K562 (cell line): ENCODE data around the gene MYADML2. TPM values are rescaled to one million over a fixed set of nuclear protein-coding genes. Genes with fewer than 3 reads are reported as not detected.

Source experiments
- CXXC5 ChIP-seq: fragments of 250-450 bp; sonication (Bioruptor Pico); IDR thresholded peaks from 2 replicates; pipeline ENCODE4 v1.8.0; 2022; ENCODE audit warnings: inconsistent platforms, mild to moderate bottlenecking, moderate library complexity
- FOSL1 ChIP-seq: fragments of 200-800 bp; sonication (Bioruptor generic); conservative IDR thresholded peaks from 2 replicates; pipeline ENCODE4 v1.6.1; 2016; ENCODE audit warnings: missing genetic modification characterization, missing compliant biosample characterization
- FOXP1 ChIP-seq: sonication (generic); formaldehyde crosslinking; IDR thresholded peaks from 2 replicates; pipeline ENCODE4 v1.8.0; 2022; ENCODE audit warnings: mild to moderate bottlenecking, missing genetic modification reagents
- GMEB1 ChIP-seq: fragments of 250-450 bp; sonication (Bioruptor Pico); IDR thresholded peaks from 2 replicates; pipeline ENCODE4 v1.4.0; 2020; ENCODE audit warnings: mild to moderate bottlenecking
- RBBP5 ChIP-seq: fragments of 200-600 bp; sonication (generic); IDR thresholded peaks from 2 replicates; pipeline ENCODE4 v1.6.1; 2012; ENCODE audit warnings: borderline replicate concordance, mild to moderate bottlenecking, low read length, control low read depth, inconsistent platforms; ENCODE audit not compliant: insufficient read depth, poor library complexity, severe bottlenecking
- RBM22 ChIP-seq: fragments of 200-400 bp; formaldehyde crosslinking; IDR thresholded peaks from 2 replicates; pipeline ENCODE4 v1.6.1; 2018; ENCODE audit warnings: low read length, low read depth; ENCODE audit not compliant: poor library complexity, severe bottlenecking
- RREB1 ChIP-seq: fragments of 250-450 bp; sonication (Bioruptor Pico); IDR thresholded peaks from 2 replicates; pipeline ENCODE4 v1.4.0; 2020
- SNAPC5 ChIP-seq: fragments of 250-450 bp; sonication (Bioruptor Pico); IDR thresholded peaks from 2 replicates; pipeline ENCODE4 v1.8.0; 2021; ENCODE audit warnings: moderate library complexity, mild to moderate bottlenecking, inconsistent platforms
- ZNF318 ChIP-seq, 2 experiments: fragments of 450-650 bp; IDR thresholded peaks; 2 replicates each; pipeline ENCODE4 v1.6.1; 2016; ENCODE audit warnings: mild to moderate bottlenecking in 2 of 2, borderline replicate concordance in 1 of 2, low read depth in 1 of 2, moderate library complexity in 1 of 2
- ZNF699 ChIP-seq: fragments of 250-450 bp; sonication (Bioruptor Pico); IDR thresholded peaks from 2 replicates; pipeline ENCODE4 v1.8.0; 2021; ENCODE audit warnings: mild to moderate bottlenecking, moderate library complexity; ENCODE audit not compliant: insufficient replicate concordance
- polyA plus RNA-seq, 8 experiments: library from polyadenylated mRNA; depleted of rRNA in 4 of 8; stranded (reverse) in 5 of 8; unstranded in 3 of 8; fragments of >200 nt; fragmentation: Nextera tagmentation in 2 of 8; fragmentation: Illumina TruSeq in 1 of 8; extraction: Ambion mirVana in 2 of 8; extraction: Trizol in 1 of 8; gene quantifications; 2 replicates each; pipeline versions ENCODE4 v1.2.1 to v1.2.3, GENCODE V29; 2011 to 2014; ENCODE audit warnings: inconsistent platforms in 1 of 8, missing spikeins in 1 of 8
- total RNA-seq, 7 experiments: library from RNA; depleted of rRNA in 6 of 7; stranded (reverse); fragments of >200 nt in 6 of 7; fragmentation: Illumina TruSeq in 2 of 7; extraction: Trizol in 2 of 7; gene quantifications; 2 replicates each; pipeline versions ENCODE4 v1.2.1 to v1.2.3, GENCODE V29; 2011 to 2021; ENCODE audit warnings: low replicate concordance in 1 of 7

MYADML2 gene
- total and polyA plus RNA-seq, 9 of the 15 experiments (the other 6 are each of a cell fraction or from before 2014, with no cell fraction given) = not detected

- TF ChIP-seq RREB1 (CRISPR knock-in tag) (no peak), RBM22 (no peak), ZNF699 (CRISPR knock-in tag) (no peak), GMEB1 (CRISPR knock-in tag) (peak; percentile 83), ZNF318 (IDR thresholded peaks at IDR 0.05; ENCODE audit: borderline replicate concordance in 1 of 2, low read depth in 1 of 2) (no peak), FOSL1 (tag) (no peak), RBBP5 (peak; percentile 44), SNAPC5 (CRISPR knock-in tag) (no peak), CXXC5 (peak; percentile 72), FOXP1 (CRISPR knock-in tag) (no peak)
Observed at GRCh38 chr17:81922566-81923301, 24.3 kb downstream of the MYADML2 start (continued).
